ENCODE measurements around the gene ACTR8. TPM values are rescaled to one million over a fixed set of nuclear protein-coding genes. Genes with fewer than 3 reads are reported as not detected.

Gene ACTR8
- total and polyA plus RNA-seq, 2 experiments from 2014 or later: 29.3 to 31.9 TPM

GRCh38 chr3:53823956-53824657, 57.8 kb downstream of the ACTR8 start:
- no peak for DNase-seq (ENCODE audit: low read depth in 1 of 2, low spot score in 1 of 2)
- Histone ChIP-seq H3K9me3 (ENCODE audit: low read depth) (no peaks in the 10 kb centered on the region), H3K4me1 (ENCODE audit: low read depth) (no peaks in the 10 kb centered on the region), H3K27me3 (no peaks in the 10 kb centered on the region), H3K36me3 (no peaks in the 10 kb centered on the region), H3K4me3 (no peak overlapping the region), H3K27ac (no peak overlapping the region)
- TF ChIP-seq CTCF (IDR thresholded peaks at IDR 0.05; ENCODE audit: low read depth, low read length): no peak

- Histone ChIP-seq H3K4me1 (ENCODE audit: low read depth) (no peaks in the 10 kb centered on the region), H3K27me3 (no peaks in the 10 kb centered on the region), H3K9me3 (ENCODE audit: low read depth) (no peaks in the 10 kb centered on the region), H3K27ac (no peak overlapping the region), H3K36me3 (no peaks in the 10 kb centered on the region), H3K4me3 (no peak overlapping the region)
- TF ChIP-seq CTCF (IDR thresholded peaks at IDR 0.05; ENCODE audit: low read depth, low read length): no peak
- no peak for DNase-seq (ENCODE audit: low read depth in 1 of 2, low spot score in 1 of 2)
These were observed 58.7 kb downstream of the ACTR8 start for GRCh38 chr3:53823026-53823955.

GRCh38 chr3:53822331-53822741, 59.6 kb downstream of the ACTR8 start:
- Histone ChIP-seq H3K4me3 (no peak overlapping the region), H3K27me3 (no peaks in the 10 kb centered on the region), H3K36me3 (peaks cover 6% of the 10 kb centered on the region), H3K9me3 (ENCODE audit: low read depth) (no peaks in the 10 kb centered on the region), H3K4me1 (ENCODE audit: low read depth) (no peaks in the 10 kb centered on the region), H3K27ac (peak overlapping the region; percentile 73)
- no peak for DNase-seq (ENCODE audit: low read depth in 1 of 2, low spot score in 1 of 2)
- TF ChIP-seq CTCF (IDR thresholded peaks at IDR 0.05; ENCODE audit: low read depth, low read length): no peak

- no peak for DNase-seq (ENCODE audit: low read depth in 1 of 2, low spot score in 1 of 2)
- H3K27ac ChIP-seq: peak overlapping the region; percentile 73
These were observed 60.3 kb downstream of the ACTR8 start for GRCh38 chr3:53821631-53822121.

More at GRCh38 chr3:53821631-53822121, 60.3 kb downstream of the ACTR8 start:
- Histone ChIP-seq H3K9me3 (ENCODE audit: low read depth) (no peaks in the 10 kb centered on the region), H3K4me1 (ENCODE audit: low read depth) (no peaks in the 10 kb centered on the region), H3K27me3 (no peaks in the 10 kb centered on the region), H3K4me3 (no peak overlapping the region), H3K36me3 (peaks cover 11% of the 10 kb centered on the region)
- TF ChIP-seq CTCF (IDR thresholded peaks at IDR 0.05; ENCODE audit: low read depth, low read length): no peak

Measured in cardiac muscle cell (in vitro differentiated cells and primary cell).